GM08714 (cell line): ENCODE measurements around the gene PATE2.

Experiments
- H3K4me3 ChIP-seq: fragments of 200-500 bp; sonication (Bioruptor generic); 2 replicates; pipeline ENCODE4 v1.5.1; 2014; ENCODE audit warnings: mild to moderate bottlenecking, low read length, inconsistent platforms
- ZNF274 ChIP-seq: IDR thresholded peaks from 2 replicates; pipeline ENCODE4 v1.6.1; 2012; ENCODE audit warnings: mild to moderate bottlenecking, low read depth, low read length

PATE2 gene

DNA sequence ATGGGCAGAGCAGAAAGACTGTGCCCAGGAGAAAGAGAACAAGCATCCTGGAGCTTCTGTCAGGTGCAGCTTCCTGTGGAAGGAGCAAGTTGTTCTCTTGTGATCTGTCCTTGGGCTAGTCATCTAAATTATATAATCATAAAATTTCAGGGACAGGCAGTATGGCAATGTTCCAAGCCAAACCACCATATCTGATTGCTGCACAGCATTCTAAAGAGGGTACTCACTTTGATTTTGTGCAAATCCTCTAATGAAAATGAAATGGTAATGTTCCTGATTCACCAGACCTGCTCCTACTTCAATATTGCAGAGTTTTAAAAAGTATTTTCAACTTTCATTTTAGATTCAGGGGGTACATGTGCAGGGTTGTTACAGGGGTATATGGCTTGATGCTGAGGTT is at the start of gene PATE2:
Gene PATE2 (minus strand): TSS at position 101 of the 400 bp plus-strand sequence. CDS start 55 bp downstream, at position 46.
- no peak within 1 kb of the TSS for H3K4me3 ChIP-seq
- no peak for TF ChIP-seq ZNF274

DNA sequence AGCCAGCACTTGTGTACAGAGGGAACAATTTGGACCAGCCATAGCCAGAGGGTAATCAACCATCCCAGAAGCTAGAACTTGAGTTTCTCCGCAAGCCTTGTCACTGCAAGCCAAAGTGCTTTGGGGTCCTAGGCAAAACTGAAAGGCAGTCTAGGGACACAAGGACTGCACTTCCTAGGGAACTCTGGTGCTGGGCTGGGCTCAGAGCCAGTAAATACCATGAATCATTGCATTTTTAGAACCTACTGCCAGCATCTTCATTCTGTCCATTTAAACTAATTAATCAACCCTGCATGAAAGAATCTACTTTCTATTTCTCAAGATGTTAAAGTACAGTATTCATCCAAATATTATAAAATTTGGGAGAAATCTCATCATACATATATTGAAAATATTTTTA is 29.3 kb upstream of the PATE2 start:
- TF ChIP-seq ZNF274: no peak
- no peak overlapping the region for H3K4me3 ChIP-seq

DNA sequence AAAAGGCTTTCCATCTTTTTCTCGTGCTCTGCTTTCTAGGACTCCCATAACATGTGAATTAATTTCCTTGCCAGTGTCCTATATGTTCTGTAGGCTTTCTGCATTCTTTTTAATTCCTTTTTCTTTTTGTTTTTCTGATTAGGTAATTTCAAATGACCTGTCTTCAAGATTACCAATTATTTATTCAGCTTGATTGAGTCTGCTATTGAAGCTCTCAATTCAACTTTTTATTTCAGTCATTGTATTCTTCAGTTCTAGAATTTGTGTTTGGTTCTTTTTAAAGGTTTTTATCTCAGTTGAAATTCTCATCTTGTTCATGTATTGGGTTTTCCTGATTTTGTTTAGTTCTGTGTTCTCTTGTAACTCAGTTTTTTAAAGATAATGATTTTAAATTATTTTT is 23.8 kb upstream of the PATE2 start:
- H3K4me3 ChIP-seq: no peak overlapping the region
- no peak for TF ChIP-seq ZNF274

DNA sequence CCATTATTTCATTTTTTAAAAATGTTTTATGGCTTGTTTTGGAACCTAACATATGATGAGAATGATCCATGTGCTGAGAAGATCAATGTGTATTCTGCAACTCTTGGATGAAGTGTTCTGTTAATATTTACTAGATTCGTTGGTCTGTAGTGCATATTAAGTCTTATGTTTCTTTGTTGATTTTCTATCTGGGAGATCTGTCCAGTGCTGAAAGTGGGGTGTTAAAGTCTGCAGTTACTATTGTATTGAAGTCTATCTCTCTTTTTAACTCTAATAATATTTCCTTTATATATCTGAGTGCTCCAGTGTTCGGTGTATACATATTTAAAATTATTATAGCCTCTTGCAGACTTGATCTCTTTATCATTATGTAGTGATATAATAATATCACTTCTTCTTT is 21.2 kb upstream of the PATE2 start:
- no peak overlapping the region for H3K4me3 ChIP-seq

DNA sequence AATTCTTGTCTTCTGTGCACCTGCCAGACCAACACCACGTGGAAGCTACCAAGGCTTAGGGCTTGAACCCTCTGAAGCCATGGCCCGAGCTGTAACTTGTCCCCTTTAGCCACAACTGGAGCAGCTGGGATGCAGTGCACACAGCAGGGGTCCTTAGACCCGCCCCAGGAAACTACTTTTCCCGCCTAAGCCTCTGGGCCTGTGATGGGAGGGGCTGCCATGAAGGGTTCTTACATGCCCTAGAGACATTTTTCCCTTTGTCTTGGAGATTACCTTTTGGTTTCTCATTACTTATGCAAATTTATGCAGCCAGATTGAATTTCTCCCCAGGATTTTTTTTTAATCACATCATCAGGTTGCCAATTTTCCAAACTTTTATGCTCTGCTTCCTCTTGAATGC is 19.0 kb upstream of the PATE2 start:
- H3K4me3 ChIP-seq: no peak overlapping the region
- no peak for TF ChIP-seq ZNF274

More for the DNA sequence above, 21.2 kb upstream of the PATE2 start:
- TF ChIP-seq ZNF274: no peak

DNA sequence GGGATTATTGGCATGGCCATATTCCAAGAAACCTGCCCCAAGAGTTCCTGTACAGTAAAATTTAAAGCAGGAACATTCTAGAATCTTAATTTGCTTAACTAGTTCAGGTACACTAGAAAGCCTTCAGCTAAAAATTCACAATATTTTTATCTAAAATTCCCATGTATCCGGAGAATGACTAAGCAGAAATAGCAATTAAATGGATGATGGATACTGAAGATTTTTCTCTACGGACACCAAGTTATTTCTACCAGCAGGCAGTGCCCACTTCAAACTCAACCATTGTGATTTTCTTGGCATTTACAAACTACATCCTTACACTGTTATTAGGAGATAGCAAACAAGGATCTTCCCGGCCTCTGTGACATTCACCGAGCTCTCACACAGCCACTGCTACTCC is 12.2 kb upstream of the PATE2 start:
- H3K4me3 ChIP-seq: no peak overlapping the region
- TF ChIP-seq ZNF274: no peak

DNA sequence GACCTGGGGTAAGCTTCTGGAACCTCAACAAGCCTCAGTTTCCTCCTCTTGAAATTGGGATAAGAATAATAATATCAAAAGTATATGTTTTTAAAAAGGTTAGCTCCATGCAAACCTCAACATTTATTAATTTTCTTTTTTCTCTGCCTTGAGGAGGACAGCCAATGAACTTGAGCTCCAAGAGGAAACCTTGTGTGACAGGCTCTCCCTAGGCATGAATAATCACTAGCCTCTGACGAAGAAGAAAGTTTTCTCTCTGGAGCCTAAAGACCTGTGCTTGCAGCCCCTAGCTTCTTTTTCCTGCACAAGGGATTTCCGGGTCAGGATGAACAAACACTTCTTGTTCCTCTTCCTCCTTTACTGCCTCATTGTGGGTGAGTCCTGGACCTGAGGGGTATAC is 9.2 kb upstream of the PATE2 start, which contains the start of gene PATE3:
Gene PATE3 (plus strand): TSS at position 301 of the 400 bp plus-strand sequence. CDS start 25 bp downstream, at position 326.
- no peak within 1 kb of the TSS for H3K4me3 ChIP-seq
- TF ChIP-seq ZNF274: no peak

DNA sequence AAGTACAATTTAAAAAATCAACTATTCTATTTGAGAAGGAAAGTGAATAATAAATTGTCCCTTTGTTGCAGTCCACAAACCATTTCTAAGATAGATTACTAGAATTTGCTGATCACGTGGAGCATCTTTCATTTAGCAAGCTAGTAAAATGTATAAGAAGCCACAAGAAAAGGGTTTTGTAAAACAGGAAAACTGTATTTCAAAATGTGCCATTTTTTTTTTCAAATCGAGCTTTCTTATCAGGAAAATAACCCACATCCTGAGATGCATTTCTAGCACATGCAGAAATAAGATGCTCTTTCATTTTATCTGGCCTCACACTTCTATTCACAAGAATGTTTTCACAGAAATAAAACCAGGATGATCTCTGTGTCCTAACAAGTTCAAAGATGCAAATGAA is 6.0 kb upstream of the PATE2 start:
- H3K4me3 ChIP-seq: no peak overlapping the region
- no peak for TF ChIP-seq ZNF274

DNA sequence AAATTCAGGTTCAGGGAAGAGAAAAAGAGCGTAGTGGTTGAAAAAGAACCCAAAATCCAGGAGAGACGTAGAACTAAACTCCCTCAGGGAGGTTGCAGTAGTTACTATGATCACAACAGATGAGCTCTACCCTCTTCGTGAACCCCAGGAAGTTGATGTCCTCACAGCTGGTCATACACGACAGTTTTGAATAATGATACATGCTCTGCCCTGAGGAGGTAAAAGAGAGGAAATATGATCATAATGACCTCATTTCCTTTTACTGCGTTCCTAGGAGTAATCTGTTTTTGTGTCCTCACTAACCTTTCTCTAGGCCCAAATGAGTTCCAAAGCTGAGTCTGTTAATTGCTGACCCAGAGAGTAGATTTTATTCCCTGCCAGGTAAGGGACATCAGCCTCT is 1.3 kb downstream of the PATE2 start:
- no peak for TF ChIP-seq ZNF274
- no peak overlapping the region for H3K4me3 ChIP-seq

DNA sequence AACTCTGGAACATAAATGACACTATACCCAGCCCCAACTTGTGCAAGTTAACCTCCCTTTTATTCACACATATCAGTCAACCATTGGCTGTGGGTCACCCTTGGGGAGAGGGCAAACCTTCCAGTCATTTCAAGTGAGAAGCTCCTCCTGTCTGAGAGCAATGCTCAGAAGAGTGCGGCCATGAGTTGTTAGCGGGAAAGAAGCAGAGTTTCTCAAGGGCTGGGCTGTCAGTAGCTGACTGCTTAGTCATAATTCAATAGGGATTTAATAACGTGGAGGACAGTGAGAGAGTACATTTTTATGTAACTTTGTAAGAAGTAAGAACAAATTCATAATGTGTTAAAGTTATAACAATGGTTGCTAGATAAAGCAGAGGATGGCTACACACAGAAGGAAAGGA is 5.1 kb downstream of the PATE2 start:
- no peak overlapping the region for H3K4me3 ChIP-seq
- TF ChIP-seq ZNF274: no peak

DNA sequence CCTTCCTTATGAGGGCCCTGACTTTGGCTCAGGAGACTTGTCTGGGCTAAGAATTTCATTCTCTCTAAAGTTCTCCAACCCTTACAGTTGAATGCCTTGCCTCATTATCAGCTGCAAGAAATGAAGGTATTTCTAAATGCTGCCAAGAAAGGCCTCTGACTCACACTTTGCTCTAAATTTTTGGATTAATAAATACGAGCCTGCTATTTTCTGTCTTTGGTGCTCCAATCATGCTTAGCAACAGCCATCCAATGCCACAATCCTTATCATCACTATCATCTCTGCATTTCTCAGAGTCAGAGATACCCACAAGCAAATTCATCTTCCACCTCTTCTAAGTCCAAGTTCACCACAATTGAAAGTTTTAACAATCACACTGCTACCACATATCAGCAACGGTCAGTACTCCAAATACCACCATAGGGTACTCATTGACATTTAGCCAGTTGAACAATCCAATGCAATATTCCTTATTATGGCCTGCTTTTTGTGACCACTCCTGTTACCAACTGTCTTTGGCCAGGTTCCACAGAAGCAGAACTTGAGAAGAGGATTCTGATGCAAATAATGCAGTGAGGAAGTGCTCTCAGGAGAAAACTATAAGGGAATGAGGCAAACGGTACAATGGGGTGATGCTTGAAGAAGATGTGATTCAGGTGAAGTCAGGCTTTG is 5.7 kb downstream of the PATE2 start:
- no peak overlapping the region for H3K4me3 ChIP-seq
- no peak for TF ChIP-seq ZNF274

DNA sequence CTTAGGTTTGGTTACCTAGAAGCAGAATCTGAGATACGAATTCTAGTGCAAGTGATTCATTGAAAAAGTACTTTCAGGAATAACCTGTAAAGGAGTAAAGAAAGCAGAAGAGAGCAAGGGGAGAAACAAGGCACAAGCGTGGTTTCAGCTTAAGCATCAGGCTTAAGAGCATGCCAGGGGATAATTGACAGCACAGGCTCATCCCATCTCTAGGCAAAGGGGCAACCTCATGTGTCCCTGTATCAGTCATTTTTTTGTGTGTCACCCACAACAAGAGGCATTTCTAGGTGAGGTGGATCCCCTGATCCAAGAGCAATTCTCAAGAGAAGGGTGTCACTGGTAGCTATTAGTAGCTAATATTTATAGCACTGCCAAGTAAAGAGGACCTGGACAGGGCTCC is 8.0 kb downstream of the PATE2 start:
- no peak for TF ChIP-seq ZNF274
- no peak overlapping the region for H3K4me3 ChIP-seq

DNA sequence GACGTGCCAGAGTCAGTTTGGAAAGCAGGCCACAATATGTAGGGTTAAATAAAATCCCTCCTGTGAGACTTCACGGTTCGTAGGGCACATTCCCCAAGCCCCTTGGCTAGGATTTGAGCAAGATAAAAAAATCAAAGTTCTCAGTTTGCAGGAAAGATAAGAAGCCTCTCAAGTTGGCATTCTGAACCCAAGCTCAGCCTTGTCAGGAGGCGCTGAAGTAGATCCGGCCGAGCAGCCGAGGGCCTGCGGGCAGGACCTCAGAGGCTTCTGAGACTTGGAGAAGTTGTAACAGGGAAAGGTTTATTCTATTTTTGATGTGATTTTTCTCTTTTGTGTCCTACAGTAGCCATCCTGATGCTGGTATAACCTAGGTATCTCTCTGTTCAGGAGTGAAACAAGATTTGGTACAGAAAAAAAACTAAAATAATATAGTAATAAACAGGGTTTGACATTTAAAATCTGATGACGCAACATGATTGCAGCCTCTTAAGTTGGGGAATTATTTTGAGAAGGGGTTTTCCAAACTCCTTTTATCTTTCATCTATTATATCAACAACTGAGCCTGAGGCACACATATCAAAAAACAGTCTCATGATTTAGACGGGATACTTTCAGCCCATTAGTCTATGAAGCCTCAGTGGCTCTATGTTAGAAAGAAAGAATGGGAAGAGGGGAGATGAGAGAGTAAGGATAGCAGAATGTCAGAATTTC is 10.1 kb downstream of the PATE2 start:
- H3K4me3 ChIP-seq: no peak overlapping the region
- TF ChIP-seq ZNF274: no peak

DNA sequence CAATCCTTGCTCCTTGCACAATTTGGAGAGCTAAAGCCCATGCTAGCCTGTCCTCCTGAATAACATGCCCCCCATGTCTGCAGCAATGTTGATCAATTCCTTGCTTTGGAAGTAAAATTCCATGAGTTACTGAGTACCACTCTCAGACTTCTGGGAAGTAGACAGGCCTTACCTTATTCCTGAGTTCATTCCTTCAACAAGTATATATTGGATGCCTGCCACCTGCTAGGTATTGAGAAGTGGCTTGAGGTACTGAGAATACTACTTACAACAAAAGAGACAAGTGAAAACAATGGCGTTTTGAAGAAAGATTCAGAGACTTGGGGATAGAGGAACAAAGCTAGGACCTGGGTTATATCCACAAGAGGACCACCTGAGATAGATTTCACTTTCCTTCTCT is 12.4 kb downstream of the PATE2 start:
- no peak for TF ChIP-seq ZNF274
- no peak overlapping the region for H3K4me3 ChIP-seq

DNA sequence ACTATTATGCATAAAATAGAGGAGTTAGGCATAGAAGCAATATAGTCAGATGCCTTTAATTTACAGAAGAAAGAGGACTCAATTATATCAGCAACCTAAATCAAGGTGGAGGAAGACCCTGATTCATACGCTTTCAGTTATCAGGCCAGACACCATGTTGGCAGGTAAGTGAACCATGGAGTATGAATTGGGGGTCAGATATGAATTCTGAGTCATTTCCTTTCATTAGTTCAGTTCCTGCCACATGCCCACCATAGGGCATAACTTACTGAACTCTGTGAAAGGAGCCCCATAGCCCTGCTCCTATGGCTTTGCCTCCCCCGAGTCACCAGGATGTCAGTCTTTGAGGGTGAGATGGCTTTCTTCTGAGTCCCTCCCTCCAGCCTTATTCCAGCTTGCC is 15.1 kb downstream of the PATE2 start:
- no peak for TF ChIP-seq ZNF274
- no peak overlapping the region for H3K4me3 ChIP-seq
